Measurements from ENCODE around the gene ZBTB12.
A peak's percentile ranks its signal among the peaks of the same experiment; 100 is the strongest.

Gene ZBTB12

GRCh38 chr6:31927242-31927862 lies 25.5 kb upstream of the ZBTB12 start, which contains the start of gene C2:
Gene C2, plus strand, starts transcription at chr6:31927717. Its CDS starts 36 bp downstream, at chr6:31927753.
- Histone ChIP-seq H3K4me2 (ENCODE audit: low read length) (no peak within 1 kb of the TSS), H3K4me3 (ENCODE audit: low read depth, low read length) (no peak within 1 kb of the TSS), H2AFZ (peak within 1 kb of the TSS; percentile 50), H3K79me2 (no peaks in the 10 kb centered on the region), H3K36me3 (ENCODE audit: control insufficient read depth, insufficient read depth, low read length) (no peaks in the 10 kb centered on the region), H3K4me1 (no peaks in the 10 kb centered on the region), H3K9ac (no peak within 1 kb of the TSS), H3K27ac (no peak within 1 kb of the TSS), H3K9me3 (ENCODE audit: control insufficient read depth, low read length) (no peaks in the 10 kb centered on the region), H3K27me3 (ENCODE audit: control insufficient read depth, insufficient read depth, low read length) (no peaks in the 10 kb centered on the region)
- TF ChIP-seq, protein P1, sequence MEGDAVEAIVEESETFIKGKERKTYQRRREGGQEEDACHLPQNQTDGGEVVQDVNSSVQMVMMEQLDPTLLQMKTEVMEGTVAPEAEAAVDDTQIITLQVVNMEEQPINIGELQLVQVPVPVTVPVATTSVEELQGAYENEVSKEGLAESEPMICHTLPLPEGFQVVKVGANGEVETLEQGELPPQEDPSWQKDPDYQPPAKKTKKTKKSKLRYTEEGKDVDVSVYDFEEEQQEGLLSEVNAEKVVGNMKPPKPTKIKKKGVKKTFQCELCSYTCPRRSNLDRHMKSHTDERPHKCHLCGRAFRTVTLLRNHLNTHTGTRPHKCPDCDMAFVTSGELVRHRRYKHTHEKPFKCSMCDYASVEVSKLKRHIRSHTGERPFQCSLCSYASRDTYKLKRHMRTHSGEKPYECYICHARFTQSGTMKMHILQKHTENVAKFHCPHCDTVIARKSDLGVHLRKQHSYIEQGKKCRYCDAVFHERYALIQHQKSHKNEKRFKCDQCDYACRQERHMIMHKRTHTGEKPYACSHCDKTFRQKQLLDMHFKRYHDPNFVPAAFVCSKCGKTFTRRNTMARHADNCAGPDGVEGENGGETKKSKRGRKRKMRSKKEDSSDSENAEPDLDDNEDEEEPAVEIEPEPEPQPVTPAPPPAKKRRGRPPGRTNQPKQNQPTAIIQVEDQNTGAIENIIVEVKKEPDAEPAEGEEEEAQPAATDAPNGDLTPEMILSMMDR (IDR thresholded peaks at IDR 0.05) = no peak

GRCh38 chr6:31922942-31923341 lies 21.1 kb upstream of the ZBTB12 start:
- H2AFZ ChIP-seq = peak overlapping the region; percentile 59
- no peaks in the 10 kb centered on the region for H3K79me2 ChIP-seq
- H3K4me2 ChIP-seq (ENCODE audit: low read length) = no peak overlapping the region
- no peaks in the 10 kb centered on the region for H3K4me1 ChIP-seq
- no peaks in the 10 kb centered on the region for H3K36me3 ChIP-seq (ENCODE audit: control insufficient read depth, insufficient read depth, low read length)
- H3K9me3 ChIP-seq (ENCODE audit: control insufficient read depth, low read length) = no peaks in the 10 kb centered on the region
- no peak overlapping the region for H3K9ac ChIP-seq
- no peak overlapping the region for H3K27ac ChIP-seq
- TF ChIP-seq, protein P1 (IDR thresholded peaks at IDR 0.05) = peak; percentile 19
- H3K27me3 ChIP-seq (ENCODE audit: control insufficient read depth, insufficient read depth, low read length) = no peaks in the 10 kb centered on the region
- H3K4me3 ChIP-seq (ENCODE audit: low read depth, low read length) = no peak overlapping the region

DNA sequence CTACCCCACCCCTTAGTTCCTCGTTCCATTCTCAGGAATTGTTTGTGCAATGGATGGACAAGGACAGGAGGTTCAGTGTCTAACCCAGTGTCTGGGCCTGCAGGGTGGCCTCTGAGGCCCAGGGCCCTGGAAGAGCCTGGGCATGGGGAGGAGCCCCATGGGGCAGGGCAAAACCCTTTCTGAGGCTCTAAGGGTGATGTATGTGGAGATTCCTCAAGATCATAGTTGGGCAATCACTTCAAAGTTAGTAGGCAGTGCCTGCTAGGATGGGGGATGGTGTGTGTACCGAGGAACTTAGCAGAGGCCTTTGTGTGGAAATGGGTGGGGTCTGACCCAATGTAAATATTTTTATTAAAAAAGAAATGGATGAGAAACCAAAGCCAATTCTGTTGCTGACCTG lies 18.9 kb upstream of the ZBTB12 start:
- H3K36me3 ChIP-seq (ENCODE audit: control insufficient read depth, insufficient read depth, low read length) = no peaks in the 10 kb centered on the region
- H3K4me3 ChIP-seq (ENCODE audit: low read depth, low read length) = no peak overlapping the region
- no peak overlapping the region for H3K9ac ChIP-seq
- H3K9me3 ChIP-seq (ENCODE audit: control insufficient read depth, low read length) = no peaks in the 10 kb centered on the region
- no peak overlapping the region for H3K27ac ChIP-seq
- no peak overlapping the region for H2AFZ ChIP-seq
- H3K4me2 ChIP-seq (ENCODE audit: low read length) = no peak overlapping the region
- no peaks in the 10 kb centered on the region for H3K79me2 ChIP-seq
- no peaks in the 10 kb centered on the region for H3K4me1 ChIP-seq
- TF ChIP-seq, protein P1 (IDR thresholded peaks at IDR 0.05) = no peak
- H3K27me3 ChIP-seq (ENCODE audit: control insufficient read depth, insufficient read depth, low read length) = no peaks in the 10 kb centered on the region

GRCh38 chr6:31919624-31920303 lies 17.9 kb upstream of the ZBTB12 start:
- no peak overlapping the region for H3K27ac ChIP-seq
- TF ChIP-seq, protein P1 (IDR thresholded peaks at IDR 0.05) = no peak
- no peaks in the 10 kb centered on the region for H3K9me3 ChIP-seq (ENCODE audit: control insufficient read depth, low read length)
- no peak overlapping the region for H3K4me2 ChIP-seq (ENCODE audit: low read length)
- no peak overlapping the region for H3K4me3 ChIP-seq (ENCODE audit: low read depth, low read length)
- H3K27me3 ChIP-seq (ENCODE audit: control insufficient read depth, insufficient read depth, low read length) = no peaks in the 10 kb centered on the region
- H2AFZ ChIP-seq = no peak overlapping the region
- no peaks in the 10 kb centered on the region for H3K79me2 ChIP-seq
- no peak overlapping the region for H3K9ac ChIP-seq
- H3K36me3 ChIP-seq (ENCODE audit: control insufficient read depth, insufficient read depth, low read length) = no peaks in the 10 kb centered on the region
- no peaks in the 10 kb centered on the region for H3K4me1 ChIP-seq

Data from parathyroid adenoma (tissue), 2 donors.